HG03469 (cell line): ENCODE results near the gene TBC1D12.
A peak's percentile ranks its signal among the peaks of the same experiment; 100 is the strongest.
"Not testable (repeated sequence)": the region's sequence is repeated elsewhere in the genome, so short reads cannot be mapped to it uniquely, and the experiment has no call there.

Source experiments
- ATAC-seq: cut with Tn5 transposase; IDR thresholded peaks from one replicate; pipeline ENCODE4 v1.9.1; 2021; ENCODE audit warnings: mild to moderate bottlenecking, moderate library complexity, moderate number of reproducible peaks; ENCODE audit not compliant: unreplicated experiment

Gene TBC1D12

DNA sequence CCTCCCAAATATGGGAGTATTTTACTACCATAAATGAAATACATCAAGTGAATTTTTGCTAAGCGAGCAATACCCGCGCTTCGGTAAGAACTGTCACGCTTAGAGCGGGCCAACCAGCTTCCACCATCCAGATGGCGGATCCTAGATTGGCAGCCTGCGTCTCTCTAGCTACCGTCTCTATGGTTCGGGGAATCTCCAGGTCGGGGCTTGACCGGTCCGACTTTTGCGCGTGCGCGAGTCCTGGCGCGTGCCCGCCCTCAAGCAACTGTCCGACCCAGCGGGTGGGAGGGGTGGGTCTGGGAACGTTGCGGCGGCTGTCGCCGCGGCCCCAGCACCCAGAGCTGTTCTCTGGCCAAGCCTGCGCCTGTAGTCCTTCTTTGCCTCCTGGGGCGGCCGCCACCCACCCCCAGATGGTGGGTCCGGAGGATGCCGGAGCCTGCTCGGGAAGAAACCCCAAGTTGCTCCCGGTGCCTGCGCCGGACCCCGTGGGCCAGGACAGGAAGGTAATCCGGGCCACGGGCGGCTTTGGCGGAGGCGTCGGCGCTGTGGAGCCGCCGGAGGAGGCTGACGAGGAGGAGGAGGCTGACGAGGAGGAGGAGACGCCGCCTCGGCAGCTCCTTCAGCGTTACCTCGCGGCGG lies at the start of gene TBC1D12:
TSS of gene TBC1D12 (plus strand) at position 338 of the 639 bp plus-strand sequence. CDS start at position 411, 73 bp downstream.
- ATAC-seq: peak; percentile 51

DNA sequence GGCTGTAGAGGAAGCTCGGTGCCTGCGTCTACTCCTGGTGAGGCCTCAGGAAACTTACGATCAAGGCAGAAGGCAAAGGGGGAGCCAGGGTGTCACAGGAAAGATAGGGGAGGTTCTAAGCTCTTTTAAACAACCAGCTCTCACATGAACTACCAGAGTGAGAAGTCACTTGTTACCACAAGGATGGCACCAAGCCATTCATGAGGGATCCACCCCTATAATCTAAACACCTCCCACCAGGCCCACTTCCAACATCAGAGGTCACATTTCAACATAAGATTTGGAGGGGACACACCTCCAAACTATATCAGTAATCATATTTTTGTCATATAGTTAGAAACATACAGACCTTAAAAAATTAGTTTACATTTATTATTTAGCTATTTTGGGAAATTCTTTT lies 49.0 kb upstream of the TBC1D12 start:
- no peak for ATAC-seq

- ATAC-seq: no peak
Measured at GRCh38 chr10:94355841-94356240, 46.5 kb upstream of the TBC1D12 start.

DNA sequence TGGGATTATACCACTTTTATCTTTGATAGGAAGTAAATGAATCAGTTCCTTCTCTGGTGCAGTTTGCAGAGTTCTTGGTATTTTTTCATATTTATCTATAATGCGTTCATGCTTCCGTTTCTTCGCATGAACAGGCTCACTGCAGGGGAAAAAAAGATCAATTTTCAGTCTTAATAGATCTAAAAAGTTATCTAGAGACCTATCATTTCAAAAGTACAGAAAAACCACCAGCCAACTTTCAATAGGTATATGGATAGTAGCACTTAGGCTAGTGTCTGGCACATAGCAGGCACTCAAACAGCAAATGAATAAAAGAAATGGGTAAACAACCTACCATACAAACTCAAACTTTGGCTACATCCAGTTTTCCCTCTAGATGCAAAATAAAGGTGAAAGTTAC lies 45.1 kb upstream of the TBC1D12 start:
- no peak for ATAC-seq

DNA sequence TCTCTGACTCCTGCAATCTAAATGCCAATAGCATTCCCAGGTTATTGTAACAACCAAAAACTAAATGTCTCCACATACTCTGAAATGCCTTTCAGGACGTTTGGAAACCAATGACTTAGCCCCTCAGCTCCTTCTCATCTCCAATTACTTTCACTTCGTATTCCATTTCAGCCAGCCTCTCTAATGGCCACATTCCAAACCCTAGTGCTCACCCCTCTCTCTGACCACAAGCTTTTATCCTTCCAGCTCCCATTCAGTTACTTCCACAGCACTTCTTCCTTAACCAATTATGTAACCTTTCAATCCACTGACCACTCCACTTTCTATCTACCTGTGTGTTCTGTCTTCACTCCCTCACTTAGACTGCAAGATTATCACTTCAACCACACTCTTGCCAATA lies 43.9 kb upstream of the TBC1D12 start:
- no peak for ATAC-seq

DNA sequence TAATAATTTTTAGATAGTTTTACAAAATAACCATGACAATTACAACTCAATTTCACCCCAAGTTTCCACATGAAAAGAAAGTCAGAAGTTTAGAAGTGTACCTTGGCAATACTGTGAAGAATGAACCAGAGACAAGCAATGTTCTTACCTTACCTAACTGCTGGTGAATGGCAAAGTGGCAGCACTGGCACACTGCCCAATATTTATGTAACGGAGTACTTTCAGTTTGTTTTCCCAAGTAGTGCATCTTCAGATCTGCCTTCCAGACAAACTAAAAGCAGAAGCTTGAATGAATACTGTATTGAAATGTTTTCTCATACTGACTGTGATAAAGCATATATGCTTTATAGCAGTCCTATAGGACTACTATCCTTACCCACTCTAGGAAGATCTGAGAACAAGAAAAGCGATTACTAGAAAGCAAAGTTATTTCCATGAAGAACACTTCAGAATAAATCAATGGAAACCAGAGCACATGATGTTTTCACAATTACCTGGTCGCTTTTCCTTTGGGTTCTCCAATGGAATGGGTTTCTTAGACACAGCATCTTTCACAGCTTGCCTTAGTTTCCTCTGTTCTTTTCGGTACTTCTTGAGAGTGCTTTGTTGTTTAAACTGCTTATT lies 41.1 kb upstream of the TBC1D12 start:
- no peak for ATAC-seq

DNA sequence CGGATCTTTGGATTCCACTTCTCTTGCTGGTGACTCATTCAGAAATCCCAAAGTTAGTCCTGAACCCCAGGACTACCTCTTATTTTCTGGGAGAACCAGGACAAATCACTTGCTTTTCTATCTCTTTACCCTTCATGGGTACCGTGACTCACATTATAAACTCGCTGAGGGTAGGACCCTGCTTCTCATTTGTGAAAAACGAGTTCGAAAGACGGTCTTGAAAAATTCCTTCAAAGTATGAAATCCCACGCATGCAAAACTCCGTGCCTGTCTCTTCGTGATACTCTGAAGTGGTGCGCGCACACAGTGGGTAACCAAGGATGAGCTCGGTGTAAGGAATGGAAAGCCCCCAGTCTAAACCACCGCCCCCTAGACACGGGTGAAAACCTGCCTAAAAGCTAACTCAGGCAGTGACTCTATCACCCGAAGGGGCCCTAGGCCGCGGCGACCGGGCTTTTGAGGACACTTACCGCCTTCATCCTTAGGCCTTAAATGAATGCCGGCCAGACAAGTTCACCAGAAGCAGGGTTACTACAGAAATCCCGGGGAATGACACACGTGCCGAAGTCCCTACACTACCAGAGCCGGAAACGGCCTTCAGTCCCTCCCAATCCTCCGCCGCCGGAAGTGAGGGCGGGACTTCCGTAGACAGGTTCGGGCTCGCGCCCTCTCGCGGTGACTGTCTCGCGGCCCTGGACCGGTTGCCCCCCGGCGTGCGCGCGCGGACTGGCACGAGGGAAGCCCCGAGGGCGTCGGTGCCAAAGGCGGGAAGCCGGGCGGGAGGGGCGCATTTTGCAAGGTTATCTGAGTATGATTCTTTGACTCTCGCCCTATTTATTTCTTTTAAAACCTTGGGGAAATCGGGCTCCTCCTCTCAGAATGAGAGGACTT lies 39.7 kb upstream of the TBC1D12 start, which contains the start of gene NOC3L:
TSS of gene NOC3L (minus strand) at position 580 of the 891 bp plus-strand sequence. CDS start at position 479, 101 bp downstream.
- peak; percentile 92 for ATAC-seq

- ATAC-seq: no peak
Measured at GRCh38 chr10:94363251-94363565, 39.1 kb upstream of the TBC1D12 start.

- no peak for ATAC-seq
Measured at GRCh38 chr10:94364482-94364881, 37.9 kb upstream of the TBC1D12 start.

DNA sequence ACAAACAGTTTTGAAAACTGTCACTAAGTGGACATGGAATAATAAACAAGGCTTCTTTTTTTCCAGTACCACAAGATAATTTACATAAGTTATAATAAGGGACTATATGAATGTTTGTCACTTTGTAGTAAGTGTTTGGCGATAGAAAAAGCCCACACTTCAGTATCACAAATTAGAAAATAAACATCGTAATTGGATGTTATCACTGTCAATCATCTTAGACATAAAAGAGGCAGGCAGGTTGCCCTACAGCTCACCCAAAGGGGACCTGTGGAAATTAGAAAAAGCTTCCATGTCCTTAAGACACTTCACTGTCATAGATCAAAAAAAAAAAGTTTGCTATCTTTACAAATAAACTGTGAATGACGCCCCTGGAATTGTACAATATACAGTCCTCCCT lies 36.0 kb upstream of the TBC1D12 start:
- no peak for ATAC-seq

GRCh38 chr10:94370501-94370900 lies 31.8 kb upstream of the TBC1D12 start:
- no peak for ATAC-seq

DNA sequence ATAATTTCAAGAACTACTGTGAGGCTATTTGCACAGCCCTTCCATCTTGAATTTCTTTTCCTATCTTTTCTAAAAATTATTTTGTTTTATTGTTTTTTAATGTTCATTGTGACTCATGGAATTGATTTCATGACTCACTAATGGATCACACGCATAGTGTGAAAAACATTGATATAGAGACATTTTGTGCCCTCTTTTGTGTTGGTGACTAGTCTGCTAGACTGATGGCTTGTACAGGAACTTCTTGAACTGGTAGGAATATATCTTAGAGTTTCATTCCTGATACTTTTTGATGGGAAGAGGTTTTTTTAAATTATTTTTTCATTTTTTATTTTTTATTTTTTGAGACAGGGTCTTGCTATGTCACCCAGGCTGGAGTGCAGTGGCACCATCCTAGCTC lies 27.0 kb upstream of the TBC1D12 start:
- no peak for ATAC-seq

DNA sequence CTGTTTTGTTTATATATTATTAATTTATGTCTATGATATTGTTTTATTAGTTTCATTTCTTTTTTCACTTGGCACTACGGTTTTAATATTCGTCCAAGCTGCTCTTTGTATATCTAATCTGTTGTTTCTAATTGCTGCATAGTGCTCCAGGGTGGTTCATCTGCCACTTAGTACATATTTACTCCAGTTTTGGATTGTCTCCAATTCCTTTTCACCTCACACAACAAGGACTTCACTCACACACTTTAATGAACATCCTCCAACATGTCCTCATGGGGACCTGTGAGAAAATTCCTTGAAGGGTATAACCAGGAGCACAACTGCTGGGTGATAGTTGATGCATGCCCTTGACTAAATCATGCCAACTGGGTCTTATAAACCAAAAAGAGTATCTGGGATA lies 25.5 kb upstream of the TBC1D12 start:
- ATAC-seq: no peak

DNA sequence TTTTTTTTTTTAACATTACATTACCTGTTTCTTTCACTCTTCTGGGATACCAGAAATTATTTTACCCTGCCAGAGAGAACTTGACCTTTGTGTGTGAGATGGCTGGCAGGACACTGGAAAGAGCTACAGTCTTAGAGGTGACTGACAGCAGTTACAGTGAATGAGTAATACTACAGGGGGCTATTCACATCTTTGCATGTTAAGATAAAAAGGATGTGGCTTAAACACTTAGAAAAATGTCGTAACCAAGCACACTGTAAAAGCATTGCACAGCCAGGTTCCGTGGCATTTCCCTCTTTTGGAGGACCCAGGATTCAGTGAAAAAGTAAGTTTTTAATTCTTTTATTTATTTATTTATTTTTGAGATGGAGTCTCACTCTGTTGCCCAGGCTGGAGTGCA lies 18.8 kb upstream of the TBC1D12 start:
- no peak for ATAC-seq

DNA sequence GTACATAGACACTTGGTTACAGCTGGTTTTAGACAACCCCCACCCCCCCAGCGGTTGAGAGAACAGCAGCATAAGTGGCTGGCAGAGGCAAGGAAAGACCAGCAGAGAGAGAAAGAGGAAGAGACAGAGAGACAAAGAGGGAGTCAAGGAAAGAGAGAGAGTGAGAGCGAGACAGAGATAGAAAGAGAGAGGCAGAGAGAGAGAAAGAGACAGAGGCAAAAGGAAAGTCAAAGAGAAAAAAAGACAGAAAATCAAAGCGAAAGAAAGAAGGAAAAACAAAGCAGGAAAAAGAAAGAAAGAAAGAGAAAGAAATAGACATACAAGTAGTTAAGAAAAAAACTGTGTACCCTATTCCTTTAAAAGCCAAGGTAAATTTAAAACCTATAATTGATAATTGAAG lies 16.6 kb upstream of the TBC1D12 start:
- not testable (repeated sequence) for ATAC-seq

DNA sequence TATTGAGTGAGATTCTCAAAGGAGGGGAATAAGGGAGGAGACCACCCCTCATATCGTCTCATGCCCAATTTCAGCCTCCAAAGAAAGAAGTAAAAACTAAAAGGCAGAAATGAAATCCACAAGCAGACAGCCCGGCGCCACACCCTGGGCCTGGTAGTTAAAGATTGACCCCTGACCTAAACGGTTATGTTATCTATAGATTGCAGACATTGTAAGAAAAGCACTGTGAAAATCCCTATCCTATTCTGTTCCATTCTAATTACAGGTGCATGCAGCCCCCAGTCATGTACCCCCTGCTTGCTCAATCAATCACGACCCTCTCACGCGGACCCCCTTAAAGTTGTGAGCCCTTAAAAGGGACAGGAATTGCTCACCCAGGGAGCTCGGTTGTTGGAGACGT lies 10.2 kb upstream of the TBC1D12 start:
- ATAC-seq: not testable (repeated sequence)

DNA sequence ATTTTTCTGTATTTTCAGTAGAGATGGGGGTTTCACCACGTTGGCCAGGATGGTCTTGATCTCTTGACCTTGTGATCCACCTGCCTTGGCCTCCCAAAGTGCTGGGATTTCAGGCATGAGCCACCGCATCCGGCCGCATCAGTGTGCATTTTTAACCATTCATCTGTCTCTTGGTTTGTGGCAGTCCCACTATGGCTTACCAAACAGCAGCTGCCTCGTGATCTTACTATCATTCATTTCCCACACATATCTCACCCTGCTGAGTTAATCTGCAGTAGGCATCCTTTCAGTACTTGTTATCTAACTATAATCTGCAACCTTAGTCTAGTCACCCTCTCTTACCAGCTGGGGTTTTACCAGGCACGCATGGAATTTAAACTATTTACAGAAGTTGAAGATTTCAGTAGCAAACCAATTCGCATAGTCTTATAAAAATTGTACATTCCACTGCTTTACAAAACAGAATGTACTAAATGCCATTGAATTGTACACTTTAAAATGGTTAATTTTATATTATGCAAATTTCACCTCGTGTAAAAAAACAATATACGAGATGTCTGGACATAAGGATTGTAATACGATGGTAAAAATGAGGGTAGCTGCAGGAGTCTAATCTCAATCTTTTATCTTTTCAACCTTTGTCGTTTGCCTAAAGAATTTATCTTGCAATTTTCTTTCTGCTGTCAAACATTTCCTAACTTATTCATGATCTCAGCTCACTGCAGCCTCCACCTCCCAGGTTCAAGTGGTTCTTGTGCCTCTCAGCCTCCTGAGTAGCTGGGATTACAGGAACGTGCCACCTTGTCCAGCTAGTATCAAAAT lies 4.6 kb upstream of the TBC1D12 start:
- ATAC-seq: no peak

GRCh38 chr10:94398762-94399161 lies 3.6 kb upstream of the TBC1D12 start:
- ATAC-seq: no peak

- ATAC-seq: peak; percentile 15
Measured at GRCh38 chr10:94402843-94403379, 570 bp downstream of the TBC1D12 start.

GRCh38 chr10:94403380-94404213 lies 1.3 kb downstream of the TBC1D12 start:
- peak; percentile 60 for ATAC-seq
